Activated CD8-positive, alpha-beta memory T cell treated with anti-CD3 and anti-CD28 coated beads for 1 hour (primary cell): ENCODE data around the gene PARP12.
"Not testable (repeated sequence)": the region's sequence is repeated elsewhere in the genome, so short reads cannot be mapped to it uniquely, and the experiment has no call there.

Source experiments
- DNase-seq, 2 donors: peaks; one replicate each; pipeline ENCODE4 v3.0.0-alpha.2; 2020; ENCODE audit warnings: low read depth in 1 of 2; ENCODE audit errors: extremely low read depth in 1 of 2

Gene PARP12, protein sequence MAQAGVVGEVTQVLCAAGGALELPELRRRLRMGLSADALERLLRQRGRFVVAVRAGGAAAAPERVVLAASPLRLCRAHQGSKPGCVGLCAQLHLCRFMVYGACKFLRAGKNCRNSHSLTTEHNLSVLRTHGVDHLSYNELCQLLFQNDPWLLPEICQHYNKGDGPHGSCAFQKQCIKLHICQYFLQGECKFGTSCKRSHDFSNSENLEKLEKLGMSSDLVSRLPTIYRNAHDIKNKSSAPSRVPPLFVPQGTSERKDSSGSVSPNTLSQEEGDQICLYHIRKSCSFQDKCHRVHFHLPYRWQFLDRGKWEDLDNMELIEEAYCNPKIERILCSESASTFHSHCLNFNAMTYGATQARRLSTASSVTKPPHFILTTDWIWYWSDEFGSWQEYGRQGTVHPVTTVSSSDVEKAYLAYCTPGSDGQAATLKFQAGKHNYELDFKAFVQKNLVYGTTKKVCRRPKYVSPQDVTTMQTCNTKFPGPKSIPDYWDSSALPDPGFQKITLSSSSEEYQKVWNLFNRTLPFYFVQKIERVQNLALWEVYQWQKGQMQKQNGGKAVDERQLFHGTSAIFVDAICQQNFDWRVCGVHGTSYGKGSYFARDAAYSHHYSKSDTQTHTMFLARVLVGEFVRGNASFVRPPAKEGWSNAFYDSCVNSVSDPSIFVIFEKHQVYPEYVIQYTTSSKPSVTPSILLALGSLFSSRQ

DNA sequence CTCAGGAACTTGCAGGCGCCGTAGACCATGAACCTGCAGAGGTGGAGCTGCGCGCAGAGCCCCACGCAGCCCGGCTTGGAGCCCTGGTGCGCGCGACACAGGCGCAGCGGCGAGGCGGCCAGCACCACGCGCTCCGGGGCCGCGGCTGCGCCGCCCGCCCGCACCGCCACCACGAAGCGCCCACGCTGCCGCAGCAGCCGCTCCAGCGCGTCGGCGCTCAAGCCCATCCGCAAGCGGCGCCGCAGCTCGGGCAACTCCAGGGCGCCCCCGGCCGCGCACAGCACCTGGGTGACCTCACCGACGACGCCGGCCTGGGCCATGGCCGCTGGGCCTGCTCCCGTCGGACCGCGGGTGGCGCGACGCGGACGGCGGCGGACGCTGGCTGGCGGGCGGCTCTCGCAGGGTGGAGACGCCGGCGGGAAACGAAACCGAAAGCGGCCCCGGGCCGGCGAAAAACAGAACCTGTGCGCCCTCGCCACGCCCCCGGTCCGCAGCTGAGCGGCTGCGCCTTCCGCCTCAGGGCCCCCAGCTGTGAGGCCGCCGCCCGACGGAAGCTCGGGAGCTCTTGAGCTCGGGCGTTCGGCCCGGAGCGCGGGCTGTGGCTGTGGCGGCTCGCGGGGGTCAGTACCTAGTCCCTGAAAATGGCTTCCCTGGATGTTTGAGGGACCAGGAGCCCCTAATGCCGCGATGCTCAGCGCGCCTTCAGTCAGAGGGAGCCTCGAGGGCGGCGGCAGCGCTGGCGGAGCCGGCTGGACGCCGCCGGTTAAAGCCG lies at the start of gene PARP12:
PARP12 (minus strand) TSS at position 424 of the 772 bp plus-strand sequence; CDS start at position 320, 104 bp downstream.
- DNase-seq = peak; percentile 60 to 87

DNA sequence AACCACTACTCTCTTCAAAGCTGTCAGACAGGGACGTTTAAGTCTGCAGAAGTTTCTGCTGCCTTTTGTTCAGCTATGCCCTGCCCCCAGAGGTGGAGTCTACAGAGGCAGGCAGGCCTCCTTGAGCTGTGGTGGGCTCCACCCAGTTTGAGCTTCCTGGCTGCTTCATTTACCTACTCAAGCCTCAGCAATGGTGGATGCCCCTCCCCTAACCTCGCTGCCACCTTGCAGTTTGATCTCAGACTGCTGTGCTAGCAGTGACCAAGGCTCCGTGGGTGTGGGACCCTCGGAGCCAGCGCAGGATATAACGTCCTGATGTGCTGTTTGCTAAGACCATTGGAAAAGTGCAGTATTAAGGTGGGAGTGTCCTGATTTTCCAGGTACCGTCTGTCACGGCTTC lies 46.0 kb upstream of the PARP12 start:
- DNase-seq = not testable (repeated sequence)

DNA sequence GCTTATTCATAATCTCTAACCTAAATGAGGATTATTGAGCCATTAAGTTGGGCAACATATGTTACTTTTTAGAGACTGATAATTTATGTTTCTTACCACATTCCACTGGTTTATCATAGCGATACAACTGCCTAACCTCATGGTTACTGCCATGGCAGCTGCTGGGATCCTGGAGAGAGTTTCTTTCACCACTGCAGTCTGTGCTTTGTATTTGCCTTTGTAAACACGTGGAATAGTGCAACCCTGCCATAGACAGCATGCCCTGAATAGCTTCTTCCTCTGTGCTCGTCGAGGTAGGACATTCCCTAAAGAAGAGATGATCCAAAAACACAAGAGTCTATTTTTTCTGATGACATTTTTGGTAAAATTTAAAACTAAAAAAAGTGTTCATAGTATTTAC lies 33.7 kb upstream of the PARP12 start:
- DNase-seq = no peak

DNA sequence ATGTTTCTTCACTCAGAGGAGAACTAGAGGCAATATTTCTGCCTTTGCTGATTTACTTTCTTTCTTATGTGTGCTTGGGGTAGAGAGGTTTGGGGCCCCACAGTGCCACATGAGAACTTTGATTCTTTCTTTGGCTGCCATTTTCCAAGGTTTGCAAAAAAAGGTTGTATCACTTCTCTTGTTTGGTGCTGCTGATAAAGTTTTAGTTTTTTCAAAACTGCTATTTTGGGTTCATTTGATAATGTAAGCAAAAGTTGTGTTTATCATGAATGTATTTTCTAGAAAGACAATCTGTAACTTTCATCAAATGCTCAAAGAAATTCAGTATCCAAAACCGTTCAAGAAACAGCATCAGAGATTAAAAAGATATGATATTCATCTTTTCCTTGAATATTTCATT lies 30.6 kb upstream of the PARP12 start:
- DNase-seq = no peak

DNA sequence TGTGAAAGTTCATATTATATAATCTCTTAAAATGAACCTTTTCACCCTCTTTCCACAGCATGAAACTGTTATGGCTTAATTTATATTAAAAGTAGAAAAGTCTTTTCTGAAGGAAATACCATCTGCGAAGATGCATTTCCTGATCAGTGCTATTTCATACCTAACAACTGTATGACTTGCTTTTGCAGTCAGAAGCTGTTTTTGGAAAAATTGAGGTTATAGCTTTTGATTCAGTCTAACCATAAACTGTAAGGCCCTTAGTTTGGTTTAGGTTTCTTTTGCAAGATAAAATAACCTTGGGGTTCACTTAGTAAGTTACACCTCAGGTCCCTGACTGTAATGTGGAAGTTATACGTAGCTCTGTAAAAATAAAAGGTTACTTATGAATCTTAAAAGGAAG lies 22.7 kb upstream of the PARP12 start:
- DNase-seq = no peak

DNA sequence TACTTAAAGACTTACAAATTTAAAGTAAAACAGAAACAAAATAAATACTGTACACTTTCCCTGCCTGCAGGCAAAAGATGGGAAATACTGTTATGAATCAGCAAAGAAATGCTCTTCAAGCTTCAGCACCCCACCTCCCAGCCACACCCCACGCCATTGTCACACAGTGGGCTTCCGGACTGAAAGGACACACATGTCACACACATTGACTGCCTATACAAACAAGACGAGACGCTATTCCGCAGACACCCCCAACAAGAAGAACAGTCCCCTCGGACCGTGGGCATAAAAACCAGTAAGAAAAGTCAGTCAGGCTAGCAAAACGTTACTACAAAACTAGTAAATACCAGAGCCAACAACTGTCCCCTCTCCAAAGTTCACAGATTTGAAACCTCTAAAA lies 22.2 kb upstream of the PARP12 start:
- no peak for DNase-seq

DNA sequence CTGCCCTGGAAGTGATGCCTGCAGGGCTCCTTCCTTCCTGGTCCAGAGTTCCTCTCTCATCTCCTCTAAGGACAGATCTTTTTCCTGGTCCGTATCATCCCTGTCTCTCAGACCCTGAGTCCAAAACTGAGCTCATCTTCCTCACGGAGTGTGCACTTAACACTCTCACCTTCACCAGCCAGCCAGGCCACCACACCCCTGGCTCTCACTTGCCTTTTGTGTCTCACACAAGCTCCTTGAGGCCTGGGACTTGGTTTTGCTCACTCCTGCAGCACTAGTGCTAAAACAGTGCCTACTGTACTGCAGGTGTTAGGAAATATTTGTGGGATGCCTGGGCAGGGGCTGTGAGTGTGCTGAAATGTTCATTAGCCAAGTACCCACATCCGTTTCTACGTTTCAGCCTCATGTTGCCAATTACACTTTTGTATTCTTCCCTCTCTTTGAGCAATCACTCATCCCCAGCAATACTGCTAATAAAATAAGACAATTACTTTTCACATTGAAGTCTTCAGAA lies 21.4 kb upstream of the PARP12 start:
- no peak for DNase-seq

DNA sequence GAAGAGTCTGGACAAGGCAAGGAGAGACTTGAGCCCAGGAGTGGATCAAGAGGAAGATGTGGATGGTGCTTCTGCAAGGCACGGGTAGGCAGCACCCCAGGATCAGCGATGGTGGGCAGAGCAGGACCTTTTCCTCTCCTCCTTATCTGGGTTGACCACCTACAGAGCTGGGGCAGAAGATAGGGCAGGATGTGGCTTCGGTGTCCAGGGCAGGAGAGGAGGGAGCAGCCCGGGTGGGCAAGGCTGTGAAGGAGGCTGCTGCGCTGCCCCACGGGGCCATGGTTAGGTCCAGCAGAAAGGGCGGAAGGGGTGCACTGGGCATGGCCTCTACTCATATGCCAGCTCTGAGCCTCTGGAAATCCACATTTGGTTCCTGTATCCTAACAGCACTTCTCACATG lies 20.0 kb upstream of the PARP12 start:
- DNase-seq = no peak

DNA sequence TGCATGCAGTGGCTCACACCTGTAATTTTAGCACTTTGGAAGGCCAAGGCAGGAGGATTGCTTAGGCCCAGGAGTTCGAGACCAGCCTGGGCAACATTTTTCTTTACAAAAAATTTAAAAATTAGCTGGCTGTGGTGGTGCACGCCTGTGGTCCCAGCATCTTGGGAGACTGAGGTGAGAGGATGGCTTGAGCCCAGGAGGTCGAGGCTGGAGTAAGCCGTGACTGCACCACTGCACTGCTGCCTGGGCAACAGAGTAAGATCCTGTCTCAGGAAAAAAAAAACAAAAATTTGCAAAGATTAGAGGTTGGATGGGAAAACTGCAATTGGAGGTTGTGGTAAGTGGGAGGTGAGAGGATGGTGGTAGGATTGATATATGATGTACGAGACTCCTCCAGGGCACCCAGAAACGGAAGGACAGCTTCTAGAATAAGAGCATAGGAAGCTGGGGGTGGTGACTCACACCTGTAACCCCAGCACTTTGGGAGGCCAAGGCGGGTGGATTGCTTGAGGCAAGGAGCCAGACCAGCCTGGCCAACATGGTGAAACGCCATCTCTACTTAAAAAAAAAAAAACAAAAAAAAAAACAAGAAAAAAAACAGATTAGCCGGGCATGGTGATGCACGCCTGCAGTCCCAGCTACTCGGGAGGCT lies 19.1 kb upstream of the PARP12 start:
- DNase-seq = no peak

DNA sequence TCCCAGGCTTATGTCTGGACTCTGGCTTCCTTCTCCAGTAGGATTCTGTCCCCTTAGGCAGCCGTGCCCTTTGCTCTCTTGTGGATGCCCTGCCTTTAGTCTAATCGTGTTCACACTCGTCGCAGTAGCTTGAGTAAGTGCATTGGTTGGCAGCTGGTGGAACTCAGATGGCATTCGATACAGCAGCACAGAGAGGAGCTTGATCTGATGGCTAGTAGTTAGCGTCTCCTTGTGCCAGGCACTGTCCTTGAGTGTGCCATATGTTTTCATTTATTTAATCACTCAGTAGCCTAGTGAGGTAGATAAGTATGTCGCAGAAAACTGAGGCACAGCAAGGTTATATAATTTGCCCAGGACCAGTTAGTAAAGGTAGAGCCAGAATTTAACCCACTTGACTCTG lies 18.2 kb upstream of the PARP12 start:
- DNase-seq = no peak

DNA sequence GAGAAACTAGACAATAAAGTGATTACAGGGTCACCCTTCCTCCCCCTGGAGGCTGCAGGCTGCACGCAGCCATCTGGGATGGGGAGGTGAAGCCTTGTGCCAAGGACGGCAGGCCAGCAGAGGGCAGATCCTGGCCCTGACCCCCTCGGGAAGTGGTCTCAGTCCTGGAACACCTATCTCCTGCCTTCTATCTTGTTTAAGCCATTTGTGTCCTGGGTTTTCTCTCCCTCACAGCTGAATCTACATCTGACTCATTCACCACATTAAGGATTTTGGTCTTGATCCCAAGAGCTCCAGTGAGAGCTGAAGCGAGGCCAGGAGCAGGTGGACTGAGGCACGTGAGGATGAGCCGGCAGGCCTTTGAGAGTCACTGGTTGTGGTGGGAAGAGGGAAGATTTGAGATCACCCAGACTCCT lies 16.4 kb upstream of the PARP12 start:
- DNase-seq = no peak

DNA sequence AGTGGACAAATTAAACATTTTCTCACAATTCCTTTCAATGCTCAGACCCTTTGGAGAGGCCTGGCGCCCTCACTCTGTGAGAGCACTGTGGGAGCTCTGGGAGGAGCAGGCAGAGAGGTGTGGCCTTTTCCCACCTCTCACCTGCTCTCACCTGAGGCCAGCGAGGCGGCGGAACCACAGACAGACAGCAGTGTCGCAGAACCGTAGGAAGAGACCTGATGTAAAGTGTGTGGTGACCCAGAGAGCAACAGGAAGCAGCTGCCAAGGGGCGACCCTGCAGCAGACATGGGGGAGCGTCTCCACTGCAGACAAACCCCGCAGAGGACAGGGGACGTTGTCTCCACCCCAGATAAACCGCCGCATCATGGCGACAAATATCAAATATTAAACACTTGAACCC lies 15.6 kb upstream of the PARP12 start:
- DNase-seq = no peak

DNA sequence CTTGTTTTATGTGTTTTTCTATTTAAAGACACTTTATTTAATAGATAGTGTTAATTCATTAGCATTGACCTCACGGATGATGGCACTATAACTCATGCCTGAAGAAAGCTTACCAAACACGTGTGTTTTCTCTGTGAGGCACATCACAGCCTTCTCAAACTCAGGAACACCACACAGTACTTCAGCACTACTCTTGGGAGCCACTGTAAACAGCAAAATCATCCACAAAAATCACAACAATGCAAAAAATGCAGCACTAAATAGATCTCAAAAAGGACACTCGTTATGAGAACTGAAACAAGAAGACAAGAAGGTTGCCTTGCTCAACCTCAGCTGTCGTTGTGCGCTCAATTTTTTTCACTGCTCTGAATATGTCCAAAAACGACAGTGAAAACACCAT lies 12.0 kb upstream of the PARP12 start:
- DNase-seq = no peak

DNA sequence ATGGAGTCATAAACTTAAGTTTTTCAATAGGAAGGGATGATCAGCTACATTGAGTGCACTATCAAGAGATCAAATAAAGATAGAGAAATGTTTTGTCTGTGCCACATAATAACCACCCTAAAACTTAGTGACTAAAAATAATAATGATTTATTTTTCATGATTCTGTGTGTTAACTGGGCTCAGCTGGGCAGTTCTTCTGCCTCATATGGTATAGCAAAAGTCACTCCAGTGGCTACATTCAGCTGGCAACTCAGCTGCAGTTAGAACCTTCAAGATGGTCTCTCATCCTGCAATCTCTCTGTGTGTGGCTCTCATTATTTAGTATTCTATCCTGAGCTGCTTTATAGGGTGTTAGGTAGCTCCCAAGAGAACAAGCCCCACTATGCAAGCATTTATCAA lies 7.8 kb upstream of the PARP12 start:
- DNase-seq = no peak

DNA sequence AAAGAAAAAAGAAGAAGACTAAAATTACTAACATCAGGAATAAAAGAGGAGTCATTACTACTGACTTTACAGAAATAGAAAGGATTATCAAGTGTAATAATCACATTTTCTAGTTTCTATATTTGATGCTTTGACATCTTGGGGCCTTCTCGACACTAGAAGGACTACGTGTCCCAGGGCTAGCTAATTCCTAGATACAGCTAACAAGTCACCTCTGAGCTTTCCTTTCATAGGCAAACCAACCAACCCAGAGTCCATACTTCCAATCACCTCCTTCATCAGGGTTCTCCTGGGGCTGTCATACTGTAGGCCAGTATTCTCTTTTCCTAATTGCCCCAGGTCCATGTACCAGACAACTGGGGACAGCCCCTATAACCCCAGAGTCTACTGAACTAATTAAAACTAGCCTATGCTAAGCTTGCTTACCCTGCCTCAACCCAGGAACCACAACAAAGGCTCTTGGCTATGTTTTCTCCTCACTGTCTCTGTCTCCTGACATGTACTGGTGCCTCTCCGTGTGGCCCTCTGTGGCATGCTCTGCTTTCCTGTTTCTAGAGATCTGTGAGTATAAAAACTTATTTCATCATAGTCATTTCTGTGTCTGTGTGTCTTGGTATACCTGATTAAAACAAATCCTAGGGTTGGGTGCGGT lies 6.7 kb upstream of the PARP12 start:
- no peak for DNase-seq

DNA sequence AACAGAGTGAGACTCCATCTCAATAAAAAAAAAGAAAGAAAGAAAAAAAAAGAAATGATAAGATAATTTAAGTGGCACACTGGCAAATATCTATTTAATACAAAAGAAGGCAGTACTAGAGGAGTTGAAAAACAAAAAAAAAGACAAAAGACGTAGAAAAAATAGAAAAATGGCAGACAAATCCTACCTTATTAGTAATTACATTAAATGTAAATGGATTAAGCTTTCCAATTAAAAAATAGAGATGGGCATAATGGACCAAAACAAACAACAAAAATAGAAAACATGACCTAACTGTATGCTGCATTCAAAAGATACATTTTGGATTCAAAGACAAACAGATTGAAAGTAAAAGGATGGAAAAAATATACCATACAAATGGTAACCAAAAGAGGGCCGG lies 5.3 kb upstream of the PARP12 start:
- DNase-seq = no peak

DNA sequence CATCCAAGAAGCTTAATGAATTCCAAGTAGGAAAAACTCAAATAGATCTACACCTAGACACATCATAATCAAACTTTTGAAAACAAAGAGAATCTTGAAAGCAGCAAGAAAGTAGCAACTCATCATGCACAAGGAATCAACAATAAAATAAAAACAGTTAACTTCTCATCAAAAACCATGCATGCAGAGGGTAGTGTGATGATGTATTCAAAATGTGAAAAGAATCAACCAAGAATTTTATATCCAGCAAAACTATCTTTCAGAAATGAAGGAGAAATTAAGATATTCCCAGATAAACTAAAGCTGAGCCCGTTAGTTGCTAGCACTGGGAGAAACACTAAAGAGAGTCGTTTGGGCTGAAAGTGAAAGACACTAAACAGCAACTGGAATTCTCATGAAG lies 4.3 kb upstream of the PARP12 start:
- no peak for DNase-seq

DNA sequence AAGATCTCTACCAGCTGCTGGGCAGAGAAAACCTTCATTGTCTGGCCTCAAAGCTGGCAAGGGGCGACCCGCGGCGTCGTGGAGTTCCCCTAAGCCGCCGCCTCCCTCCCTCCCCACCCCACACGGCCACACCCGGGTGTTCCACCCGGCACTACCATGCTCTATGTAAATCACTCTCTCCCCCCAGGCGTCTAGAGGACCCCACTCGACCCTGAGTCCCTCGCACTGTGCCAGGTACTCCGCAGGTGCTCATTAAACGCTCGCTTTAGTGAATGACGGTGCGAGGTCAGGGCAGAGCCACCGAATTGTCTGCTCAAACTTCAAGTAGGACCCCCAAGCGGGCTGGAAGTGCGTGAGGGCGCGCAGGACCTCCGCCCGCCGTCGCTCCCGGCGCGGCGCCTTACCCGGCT lies 628 bp downstream of the PARP12 start:
- peak; percentile 21 to 30 for DNase-seq

DNA sequence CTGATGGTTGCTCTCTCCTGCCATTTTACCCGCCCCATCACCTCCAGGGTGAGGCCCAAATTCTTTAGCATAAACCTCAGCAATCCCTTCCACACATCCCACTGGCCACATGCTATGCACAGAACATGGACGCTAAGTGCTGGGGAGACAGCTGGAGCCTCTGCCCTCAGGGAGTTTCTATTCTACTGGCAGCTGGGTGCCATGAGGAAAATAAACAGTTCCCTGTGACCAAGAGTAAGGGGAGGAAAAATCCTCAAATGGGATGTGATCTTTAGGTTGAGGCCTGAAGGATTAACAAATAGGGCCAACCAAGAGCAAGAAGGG lies 1.2 kb downstream of the PARP12 start:
- no peak for DNase-seq

DNA sequence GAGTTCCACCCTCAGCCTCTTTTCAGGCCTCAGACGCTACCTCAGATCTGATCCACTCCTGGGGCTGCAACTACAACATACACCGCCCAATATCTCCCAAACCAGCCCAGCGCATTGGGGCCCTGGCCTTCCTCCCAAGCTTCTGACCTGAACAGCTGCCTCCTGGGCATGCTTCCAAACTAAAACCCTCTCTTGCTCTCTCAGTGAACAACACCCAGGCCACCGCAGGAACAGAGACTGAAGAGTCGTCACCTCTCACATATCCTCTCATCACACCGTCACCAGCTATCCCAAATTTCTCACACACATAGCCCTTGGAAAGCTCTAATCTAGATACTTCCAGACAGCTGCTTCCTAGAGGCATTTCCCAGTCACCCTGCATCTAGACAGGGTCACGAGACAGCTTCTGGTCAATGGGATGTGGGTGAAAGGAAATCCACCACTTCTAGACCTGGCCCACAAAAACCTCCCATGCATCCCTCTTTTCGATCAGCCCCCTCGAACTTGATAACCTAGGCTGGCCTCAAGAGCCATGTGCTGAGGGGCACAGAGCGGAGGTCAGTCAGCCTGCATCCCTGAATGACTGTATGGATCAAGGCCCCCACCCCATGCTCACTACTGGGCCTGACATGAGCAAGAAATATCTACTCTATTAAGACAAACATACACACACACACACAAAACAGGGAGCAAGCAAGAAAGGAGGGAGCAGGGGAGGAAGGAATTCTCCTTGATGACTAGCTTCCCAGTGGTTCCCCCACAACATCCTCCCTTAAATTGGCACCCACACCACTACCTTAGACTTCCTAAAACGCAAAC lies 1.8 kb downstream of the PARP12 start:
- DNase-seq = no peak
